NCI-H2196 treated with DMSO at 0.1 percent for 48 hours (cell line): Measurements from ENCODE around the gene HTR2B.
"Not testable (repeated sequence)": the region's sequence is repeated elsewhere in the genome, so short reads cannot be mapped to it uniquely, and the experiment has no call there.

Source experiments
- DNase-seq: peaks from one replicate; lab custom pipeline; 2025; ENCODE audit not compliant: unreplicated experiment; lab: John Stamatoyannopoulos, UW

HTR2B gene

GRCh38 chr2:231124838-231125568 lies at the start of gene HTR2B:
Gene HTR2B (minus strand): TSS chr2:231125042. CDS start chr2:231123764, 1,278 bp downstream.
- no peak for DNase-seq

DNA sequence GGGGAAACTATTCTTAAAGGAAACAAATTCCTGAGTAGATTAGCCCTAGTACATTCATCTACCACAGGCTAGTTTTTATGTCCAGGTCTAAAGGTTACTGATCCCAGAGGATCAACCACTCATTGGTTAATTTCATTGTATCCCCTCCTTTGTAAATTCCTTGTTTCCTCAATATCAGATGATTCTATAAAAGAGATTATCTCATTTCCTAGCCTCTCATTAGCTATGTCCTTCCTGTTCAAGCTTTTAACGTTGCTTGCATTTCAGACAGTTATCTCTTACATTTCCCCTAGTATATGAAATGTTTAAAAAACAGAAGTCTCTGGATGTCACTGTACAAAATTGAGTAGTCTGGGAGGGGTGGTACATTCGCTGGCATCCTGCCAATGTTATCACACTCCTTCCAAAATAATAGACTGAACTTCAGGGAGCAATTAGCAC lies 49.4 kb upstream of the HTR2B start:
- no peak for DNase-seq

DNA sequence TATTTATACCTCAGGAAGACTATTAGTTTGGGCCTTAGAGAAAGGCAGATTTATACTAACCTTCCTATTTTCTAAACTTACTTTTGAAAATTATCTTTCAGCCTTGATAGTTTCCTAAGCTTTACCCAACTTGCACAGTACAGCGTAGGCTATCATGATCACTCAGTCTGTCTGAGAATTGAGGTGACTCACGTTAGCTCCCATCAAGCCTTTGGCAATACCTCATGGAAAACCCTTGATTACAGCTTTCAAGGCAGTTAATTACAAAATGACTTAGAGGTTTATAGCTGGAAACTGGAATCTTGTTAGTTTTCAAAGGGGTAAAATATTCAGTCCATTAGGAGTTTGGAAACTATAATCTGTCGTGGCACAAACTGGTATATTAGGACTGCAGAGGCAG lies 47.2 kb upstream of the HTR2B start:
- no peak for DNase-seq

- DNase-seq = no peak
Measured at GRCh38 chr2:231170055-231170454, 45.2 kb upstream of the HTR2B start.

- DNase-seq = no peak
Measured at GRCh38 chr2:231169488-231169887, 44.6 kb upstream of the HTR2B start.

- DNase-seq = no peak
Measured at GRCh38 chr2:231168460-231169139, 43.8 kb upstream of the HTR2B start.

DNA sequence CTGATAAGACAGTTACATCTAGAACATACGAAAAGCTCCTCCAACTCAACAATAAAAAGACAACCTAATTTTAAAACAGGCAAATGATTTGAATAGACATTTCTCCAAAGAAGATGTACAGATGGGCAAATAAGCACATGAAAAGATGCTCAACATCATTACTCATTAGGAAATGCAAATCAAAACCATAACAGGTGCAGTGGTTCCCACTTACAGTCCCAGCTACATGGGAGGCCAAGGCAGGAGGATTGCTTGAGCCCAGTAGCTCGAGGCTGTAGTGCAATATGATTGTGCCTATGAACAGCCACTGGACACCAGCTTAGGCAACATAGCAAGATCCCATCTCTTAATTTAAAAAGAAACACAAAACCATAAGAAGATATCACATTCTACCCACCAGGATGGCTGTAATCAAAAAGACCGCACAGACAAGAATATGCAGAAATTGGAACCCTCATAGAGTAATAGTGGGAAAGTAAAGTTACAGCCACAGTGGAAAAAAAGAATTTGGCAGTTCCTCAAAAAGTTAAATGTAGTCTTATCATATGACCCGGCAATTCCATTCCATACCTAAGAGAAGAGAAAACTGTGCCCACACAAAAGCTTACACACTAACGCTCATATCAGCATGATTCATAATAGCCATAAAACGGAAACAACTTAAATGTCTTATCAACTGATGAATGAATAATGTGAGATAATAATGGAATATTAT lies 43.1 kb upstream of the HTR2B start:
- no peak for DNase-seq

- DNase-seq = no peak
Measured at GRCh38 chr2:231163414-231164095, 38.7 kb upstream of the HTR2B start.

DNA sequence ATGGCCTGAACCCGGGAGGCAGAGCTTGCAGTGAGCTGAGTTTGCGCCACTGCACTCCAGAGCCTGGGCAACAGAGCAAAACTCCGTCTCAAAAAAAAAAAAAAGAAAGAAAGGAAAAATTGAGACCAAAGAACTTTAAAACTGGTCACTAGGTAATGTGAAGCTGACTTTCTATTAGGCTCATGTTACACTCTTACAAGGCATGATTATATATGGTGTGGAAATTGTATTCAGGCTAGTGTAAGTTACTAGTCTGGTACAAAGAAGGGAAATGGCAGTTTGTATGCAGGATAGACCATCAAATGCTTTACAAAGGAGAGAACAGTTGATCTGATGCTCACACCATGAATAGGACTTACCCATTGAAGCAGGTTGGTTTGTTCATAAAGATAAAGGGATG lies 38.2 kb upstream of the HTR2B start:
- no peak for DNase-seq

GRCh38 chr2:231161877-231162329 lies 37.1 kb upstream of the HTR2B start:
- DNase-seq = no peak

GRCh38 chr2:231161252-231161839 lies 36.5 kb upstream of the HTR2B start:
- no peak for DNase-seq

GRCh38 chr2:231160701-231161100 lies 35.9 kb upstream of the HTR2B start:
- no peak for DNase-seq

DNA sequence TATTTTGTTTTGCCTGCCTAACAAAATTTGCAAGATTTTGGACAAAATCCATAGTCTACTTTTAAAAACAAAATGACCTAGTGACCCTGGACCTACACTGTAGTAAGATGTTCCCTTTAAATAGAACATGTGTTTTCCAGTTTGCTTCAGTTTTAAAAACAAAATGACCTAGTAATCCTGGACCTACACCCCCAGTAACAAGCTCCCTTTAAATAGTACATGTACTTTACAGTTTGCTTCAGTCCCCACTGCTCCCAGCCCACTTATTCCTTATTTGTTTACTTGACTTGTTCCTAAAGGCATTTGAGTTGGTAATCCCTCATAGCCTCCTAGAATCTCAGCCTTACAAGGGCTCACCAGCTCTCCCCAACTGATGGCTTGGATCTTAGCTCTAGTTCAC lies 34.5 kb upstream of the HTR2B start:
- no peak for DNase-seq

- DNase-seq = no peak
Measured at GRCh38 chr2:231152800-231153557, 28.1 kb upstream of the HTR2B start.

- no peak for DNase-seq
Measured at GRCh38 chr2:231146665-231147064, 21.8 kb upstream of the HTR2B start.

GRCh38 chr2:231144896-231145295 lies 20.1 kb upstream of the HTR2B start:
- DNase-seq = no peak

- DNase-seq = not testable (repeated sequence)
Measured at GRCh38 chr2:231140808-231141207, 16.0 kb upstream of the HTR2B start.

GRCh38 chr2:231139796-231140195 lies 15.0 kb upstream of the HTR2B start:
- DNase-seq = no peak

DNA sequence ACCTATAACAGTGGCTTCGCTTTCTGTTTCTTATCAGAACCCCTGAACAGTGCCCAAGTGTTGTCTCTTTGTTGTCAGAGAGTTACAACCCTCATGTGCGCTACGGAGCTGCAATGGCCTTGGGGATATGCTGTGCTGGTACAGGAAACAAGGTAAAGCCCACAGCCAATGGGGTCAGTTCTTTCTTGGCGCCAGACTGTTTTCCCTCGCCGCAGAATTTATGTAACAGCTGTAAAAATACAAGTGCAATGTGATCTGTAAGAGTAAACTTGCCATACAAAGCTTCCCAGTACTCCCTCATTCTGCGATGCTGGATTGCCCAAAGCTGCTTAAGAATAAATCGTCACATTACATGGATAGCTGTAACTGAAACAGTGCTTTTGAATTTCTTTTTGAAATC lies 13.9 kb upstream of the HTR2B start:
- peak; percentile 94 for DNase-seq
